HEK293 (cell line): Measurements from ENCODE around the gene TTC7B.

Experiments used
- CTCF ChIA-PET: fragments of 350-600 bp; formaldehyde crosslinking; extraction: SDS; loops from one replicate; lab custom pipeline; 2021; ENCODE audit warnings: antibody characterized with exemption; lab: Yijun Ruan, JAX
- POLR2A ChIA-PET: fragments of 300-600 bp; formaldehyde crosslinking; extraction: SDS; loops from one replicate; lab custom pipeline; 2020; ENCODE audit warnings: antibody characterized with exemption, inconsistent platforms; lab: Yijun Ruan, JAX
- H3K27ac ChIP-seq: fragments of 200-500 bp; sonication (Bioruptor generic); 2 replicates; pipeline ENCODE4 v1.5.1; 2014; ENCODE audit warnings: low read depth, low read length, control low read depth, inconsistent platforms; ENCODE audit errors: extremely low read depth
- H3K36me3 ChIP-seq, 2 experiments: fragments of 200-500 bp in 1 of 2; sonication (Bioruptor generic) in 1 of 2; 1 replicate in 1 of 2; 2 replicates in 1 of 2; pipeline ENCODE4 v1.5.1; 2014 to 2017; ENCODE audit warnings: inconsistent platforms in 2 of 2, low read length in 2 of 2; ENCODE audit not compliant: control insufficient read depth in 2 of 2, insufficient read depth in 1 of 2
- H3K4me1 ChIP-seq: fragments of 200-500 bp; sonication (Bioruptor generic); 2 replicates; pipeline ENCODE4 v1.5.1; 2014; ENCODE audit warnings: mild to moderate bottlenecking, low read length, inconsistent platforms; ENCODE audit not compliant: control insufficient read depth, insufficient read depth
- H3K4me3 ChIP-seq: 2 replicates; pipeline ENCODE4 v1.5.1; 2011; ENCODE audit warnings: low read depth, mild to moderate bottlenecking, control low read depth, low read length, moderate library complexity
- H3K9me3 ChIP-seq: fragments of 200-500 bp; sonication (Bioruptor generic); 2 replicates; pipeline ENCODE4 v1.5.1; 2014; ENCODE audit warnings: low read depth, low read length, inconsistent platforms; ENCODE audit not compliant: control insufficient read depth, insufficient read depth
- OSR2 ChIP-seq: fragments of 450-650 bp; formaldehyde crosslinking; IDR thresholded peaks from 2 replicates; pipeline ENCODE4 v1.5.1; 2016; ENCODE audit warnings: missing biosample characterization, missing genetic modification characterization
- OVOL3 ChIP-seq: fragments of 450-650 bp; formaldehyde crosslinking; IDR thresholded peaks from 2 replicates; pipeline ENCODE4 v1.5.1; 2016; ENCODE audit warnings: missing biosample characterization, missing genetic modification characterization
- TRIM28 ChIP-seq: IDR thresholded peaks from 2 replicates; pipeline ENCODE4 v1.6.1; 2011; ENCODE audit warnings: low read length, control low read depth, borderline replicate concordance
- ZBTB17 ChIP-seq: fragments of 450-650 bp; formaldehyde crosslinking; IDR thresholded peaks from 2 replicates; pipeline ENCODE4 v1.5.1; 2016; ENCODE audit warnings: missing biosample characterization, missing genetic modification characterization
- ZFHX2 ChIP-seq: fragments of 450-650 bp; formaldehyde crosslinking; conservative IDR thresholded peaks from 2 replicates; pipeline ENCODE4 v1.5.1; 2016; ENCODE audit warnings: missing biosample characterization, missing genetic modification characterization
- ZNF121 ChIP-seq: fragments of 450-650 bp; formaldehyde crosslinking; IDR thresholded peaks from 2 replicates; pipeline ENCODE4 v1.5.1; 2016; ENCODE audit warnings: missing biosample characterization, missing genetic modification characterization
- ZNF175 ChIP-seq: fragments of 450-650 bp; formaldehyde crosslinking; IDR thresholded peaks from 2 replicates; pipeline ENCODE4 v1.5.1; 2016; ENCODE audit warnings: missing biosample characterization, missing genetic modification characterization
- ZNF223 ChIP-seq: fragments of 450-650 bp; formaldehyde crosslinking; IDR thresholded peaks from 2 replicates; pipeline ENCODE4 v1.5.1; 2016; ENCODE audit warnings: missing biosample characterization, missing genetic modification characterization
- ZNF23 ChIP-seq: fragments of 450-650 bp; formaldehyde crosslinking; IDR thresholded peaks from 2 replicates; pipeline ENCODE4 v1.5.1; 2016; ENCODE audit warnings: missing biosample characterization, missing genetic modification characterization, borderline replicate concordance
- ZNF391 ChIP-seq: fragments of 450-650 bp; formaldehyde crosslinking; IDR thresholded peaks from 2 replicates; pipeline ENCODE4 v1.5.1; 2016; ENCODE audit warnings: low read depth, missing biosample characterization, missing genetic modification characterization, borderline replicate concordance
- ZNF398 ChIP-seq: fragments of 450-650 bp; formaldehyde crosslinking; IDR thresholded peaks from 2 replicates; pipeline ENCODE4 v1.5.1; 2017; ENCODE audit warnings: missing biosample characterization, missing genetic modification characterization
- ZNF501 ChIP-seq: fragments of 450-650 bp; formaldehyde crosslinking; IDR thresholded peaks from 2 replicates; pipeline ENCODE4 v1.5.1; 2016; ENCODE audit warnings: missing biosample characterization, missing genetic modification characterization
- ZNF623 ChIP-seq: fragments of 450-650 bp; formaldehyde crosslinking; IDR thresholded peaks from 2 replicates; pipeline ENCODE4 v1.5.1; 2016; ENCODE audit warnings: missing biosample characterization, missing genetic modification characterization
- ZNF76 ChIP-seq: fragments of 450-650 bp; formaldehyde crosslinking; IDR thresholded peaks from 2 replicates; pipeline ENCODE4; 2016; ENCODE audit warnings: low read depth, missing biosample characterization, missing genetic modification characterization, borderline replicate concordance
- ZNF785 ChIP-seq: fragments of 450-650 bp; formaldehyde crosslinking; IDR thresholded peaks from 2 replicates; pipeline ENCODE4 v1.5.1; 2016; ENCODE audit warnings: missing biosample characterization, missing genetic modification characterization
- ZSCAN16 ChIP-seq: fragments of 450-650 bp; formaldehyde crosslinking; IDR thresholded peaks from 2 replicates; pipeline ENCODE4 v1.5.1; 2016; ENCODE audit warnings: missing biosample characterization, missing genetic modification characterization
- TF ChIP-seq, protein P1 (sequence below): fragments of 450-650 bp; formaldehyde crosslinking; IDR thresholded peaks from 2 replicates; pipeline ENCODE4 v1.5.1; 2016; ENCODE audit warnings: missing biosample characterization, missing genetic modification characterization
- TF ChIP-seq, protein P2 (sequence below): fragments of 450-650 bp; formaldehyde crosslinking; IDR thresholded peaks from 2 replicates; pipeline ENCODE4 v1.5.1; 2016; ENCODE audit warnings: missing biosample characterization, missing genetic modification characterization
- TF ChIP-seq, protein P3 (sequence below): fragments of 450-650 bp; formaldehyde crosslinking; IDR thresholded peaks from 2 replicates; pipeline ENCODE4 v1.5.1; 2016; ENCODE audit warnings: missing biosample characterization, missing genetic modification characterization
- TF ChIP-seq, protein P4 (sequence below): fragments of 450-650 bp; IDR thresholded peaks from 2 replicates; pipeline ENCODE4 v1.5.1; 2018; ENCODE audit warnings: missing biosample characterization, mild to moderate bottlenecking, missing genetic modification characterization

TTC7B gene

GRCh38 chr14:90831821-90832220 is 15.6 kb upstream of the TTC7B start:
- CTCF ChIA-PET, result no interaction called here
- H3K36me3 ChIP-seq, result no peaks in the 10 kb centered on the region
- no peak overlapping the region for H3K4me3 ChIP-seq
- H3K9me3 ChIP-seq, result no peaks in the 10 kb centered on the region
- H3K4me1 ChIP-seq, result peaks cover 5% of the 10 kb centered on the region
- TF ChIP-seq ZNF391 (tag by site-specific recombination), result no peak
- TF ChIP-seq ZNF398 (tag by site-specific recombination), result no peak
- TF ChIP-seq, protein P1, sequence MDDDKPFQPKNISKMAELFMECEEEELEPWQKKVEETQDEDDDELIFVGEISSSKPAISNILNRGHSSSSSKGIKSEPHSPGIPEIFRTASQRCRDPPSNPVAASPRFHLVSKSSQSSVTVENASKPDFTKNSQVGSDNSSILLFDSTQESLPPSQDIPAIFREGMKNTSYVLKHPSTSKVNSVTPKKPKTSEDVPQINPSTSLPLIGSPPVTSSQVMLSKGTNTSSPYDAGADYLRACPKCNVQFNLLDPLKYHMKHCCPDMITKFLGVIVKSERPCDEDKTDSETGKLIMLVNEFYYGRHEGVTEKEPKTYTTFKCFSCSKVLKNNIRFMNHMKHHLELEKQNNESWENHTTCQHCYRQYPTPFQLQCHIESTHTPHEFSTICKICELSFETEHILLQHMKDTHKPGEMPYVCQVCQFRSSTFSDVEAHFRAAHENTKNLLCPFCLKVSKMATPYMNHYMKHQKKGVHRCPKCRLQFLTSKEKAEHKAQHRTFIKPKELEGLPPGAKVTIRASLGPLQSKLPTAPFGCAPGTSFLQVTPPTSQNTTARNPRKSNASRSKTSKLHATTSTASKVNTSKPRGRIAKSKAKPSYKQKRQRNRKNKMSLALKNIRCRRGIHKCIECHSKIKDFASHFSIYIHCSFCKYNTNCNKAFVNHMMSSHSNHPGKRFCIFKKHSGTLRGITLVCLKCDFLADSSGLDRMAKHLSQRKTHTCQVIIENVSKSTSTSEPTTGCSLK (tag by site-specific recombination), result no peak
- no peak for TF ChIP-seq ZNF76
- TF ChIP-seq TRIM28, result no peak
- no peak for TF ChIP-seq OVOL3 (tag by site-specific recombination)
- TF ChIP-seq ZNF23, result no peak
- no peak for TF ChIP-seq ZNF223 (tag by site-specific recombination)
- no peak for TF ChIP-seq ZNF175 (tag by site-specific recombination)
- TF ChIP-seq, protein P2, sequence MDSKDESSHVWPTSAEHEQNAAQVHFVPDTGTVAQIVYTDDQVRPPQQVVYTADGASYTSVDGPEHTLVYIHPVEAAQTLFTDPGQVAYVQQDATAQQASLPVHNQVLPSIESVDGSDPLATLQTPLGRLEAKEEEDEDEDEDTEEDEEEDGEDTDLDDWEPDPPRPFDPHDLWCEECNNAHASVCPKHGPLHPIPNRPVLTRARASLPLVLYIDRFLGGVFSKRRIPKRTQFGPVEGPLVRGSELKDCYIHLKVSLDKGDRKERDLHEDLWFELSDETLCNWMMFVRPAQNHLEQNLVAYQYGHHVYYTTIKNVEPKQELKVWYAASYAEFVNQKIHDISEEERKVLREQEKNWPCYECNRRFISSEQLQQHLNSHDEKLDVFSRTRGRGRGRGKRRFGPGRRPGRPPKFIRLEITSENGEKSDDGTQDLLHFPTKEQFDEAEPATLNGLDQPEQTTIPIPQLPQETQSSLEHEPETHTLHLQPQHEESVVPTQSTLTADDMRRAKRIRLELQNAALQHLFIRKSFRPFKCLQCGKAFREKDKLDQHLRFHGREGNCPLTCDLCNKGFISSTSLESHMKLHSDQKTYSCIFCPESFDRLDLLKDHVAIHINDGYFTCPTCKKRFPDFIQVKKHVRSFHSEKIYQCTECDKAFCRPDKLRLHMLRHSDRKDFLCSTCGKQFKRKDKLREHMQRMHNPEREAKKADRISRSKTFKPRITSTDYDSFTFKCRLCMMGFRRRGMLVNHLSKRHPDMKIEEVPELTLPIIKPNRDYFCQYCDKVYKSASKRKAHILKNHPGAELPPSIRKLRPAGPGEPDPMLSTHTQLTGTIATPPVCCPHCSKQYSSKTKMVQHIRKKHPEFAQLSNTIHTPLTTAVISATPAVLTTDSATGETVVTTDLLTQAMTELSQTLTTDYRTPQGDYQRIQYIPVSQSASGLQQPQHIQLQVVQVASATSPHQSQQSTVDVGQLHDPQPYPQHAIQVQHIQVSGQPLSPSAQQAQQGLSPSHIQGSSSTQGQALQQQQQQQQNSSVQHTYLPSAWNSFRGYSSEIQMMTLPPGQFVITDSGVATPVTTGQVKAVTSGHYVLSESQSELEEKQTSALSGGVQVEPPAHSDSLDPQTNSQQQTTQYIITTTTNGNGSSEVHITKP (tag by site-specific recombination), result no peak
- no peak for TF ChIP-seq OSR2 (tag by site-specific recombination)
- H3K27ac ChIP-seq, result no peak overlapping the region
- POLR2A ChIA-PET, result no interaction called here

GRCh38 chr14:90830931-90831701 is 14.9 kb upstream of the TTC7B start:
- ChIA-PET CTCF (no interaction called here), POLR2A (no interaction called here)
- no peaks in the 10 kb centered on the region for H3K9me3 ChIP-seq
- no peak for TF ChIP-seq ZNF785 (tag by site-specific recombination)
- TF ChIP-seq ZSCAN16 (tag by site-specific recombination), result no peak
- TF ChIP-seq, protein P3, sequence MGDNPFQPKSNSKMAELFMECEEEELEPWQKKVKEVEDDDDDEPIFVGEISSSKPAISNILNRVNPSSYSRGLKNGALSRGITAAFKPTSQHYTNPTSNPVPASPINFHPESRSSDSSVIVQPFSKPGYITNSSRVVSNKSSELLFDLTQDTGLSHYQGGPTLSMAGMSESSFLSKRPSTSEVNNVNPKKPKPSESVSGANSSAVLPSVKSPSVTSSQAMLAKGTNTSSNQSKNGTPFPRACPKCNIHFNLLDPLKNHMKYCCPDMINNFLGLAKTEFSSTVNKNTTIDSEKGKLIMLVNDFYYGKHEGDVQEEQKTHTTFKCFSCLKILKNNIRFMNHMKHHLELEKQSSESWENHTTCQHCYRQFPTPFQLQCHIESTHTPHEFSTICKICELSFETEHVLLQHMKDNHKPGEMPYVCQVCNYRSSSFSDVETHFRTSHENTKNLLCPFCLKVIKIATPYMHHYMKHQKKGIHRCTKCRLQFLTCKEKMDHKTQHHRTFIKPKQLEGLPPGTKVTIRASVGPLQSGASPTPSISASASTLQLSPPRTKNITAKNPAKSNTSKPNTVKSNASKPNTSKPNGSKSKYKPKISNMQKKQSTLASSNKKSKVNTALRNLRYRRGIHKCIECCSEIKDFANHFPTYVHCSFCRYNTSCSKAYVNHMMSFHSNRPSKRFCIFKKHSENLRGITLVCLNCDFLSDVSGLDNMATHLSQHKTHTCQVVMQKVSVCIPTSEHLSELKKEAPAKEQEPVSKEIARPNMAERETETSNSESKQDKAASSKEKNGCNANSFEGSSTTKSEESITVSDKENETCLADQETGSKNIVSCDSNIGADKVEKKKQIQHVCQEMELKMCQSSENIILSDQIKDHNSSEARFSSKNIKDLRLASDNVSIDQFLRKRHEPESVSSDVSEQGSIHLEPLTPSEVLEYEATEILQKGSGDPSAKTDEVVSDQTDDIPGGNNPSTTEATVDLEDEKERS (tag by site-specific recombination), result no peak
- TF ChIP-seq ZFHX2 (tag by site-specific recombination), result no peak
- TF ChIP-seq, protein P4, sequence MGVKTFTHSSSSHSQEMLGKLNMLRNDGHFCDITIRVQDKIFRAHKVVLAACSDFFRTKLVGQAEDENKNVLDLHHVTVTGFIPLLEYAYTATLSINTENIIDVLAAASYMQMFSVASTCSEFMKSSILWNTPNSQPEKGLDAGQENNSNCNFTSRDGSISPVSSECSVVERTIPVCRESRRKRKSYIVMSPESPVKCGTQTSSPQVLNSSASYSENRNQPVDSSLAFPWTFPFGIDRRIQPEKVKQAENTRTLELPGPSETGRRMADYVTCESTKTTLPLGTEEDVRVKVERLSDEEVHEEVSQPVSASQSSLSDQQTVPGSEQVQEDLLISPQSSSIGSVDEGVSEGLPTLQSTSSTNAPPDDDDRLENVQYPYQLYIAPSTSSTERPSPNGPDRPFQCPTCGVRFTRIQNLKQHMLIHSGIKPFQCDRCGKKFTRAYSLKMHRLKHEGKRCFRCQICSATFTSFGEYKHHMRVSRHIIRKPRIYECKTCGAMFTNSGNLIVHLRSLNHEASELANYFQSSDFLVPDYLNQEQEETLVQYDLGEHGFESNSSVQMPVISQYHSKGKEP (tag by site-specific recombination), result no peak
- no peak for TF ChIP-seq OSR2 (tag by site-specific recombination)
- no peak for TF ChIP-seq ZNF121 (tag by site-specific recombination)
- no peak for TF ChIP-seq ZNF23
- TF ChIP-seq ZBTB17, result no peak
- TF ChIP-seq ZNF623 (tag by site-specific recombination), result no peak
- no peak for TF ChIP-seq ZNF501

More at GRCh38 chr14:90830931-90831701, 14.9 kb upstream of the TTC7B start:
- Histone ChIP-seq H3K4me1 (peaks cover 5% of the 10 kb centered on the region), H3K36me3 (no peaks in the 10 kb centered on the region), H3K4me3 (no peak overlapping the region), H3K27ac (no peak overlapping the region)
